Measurements from ENCODE around the gene JAGN1.

JAGN1 gene

DNA sequence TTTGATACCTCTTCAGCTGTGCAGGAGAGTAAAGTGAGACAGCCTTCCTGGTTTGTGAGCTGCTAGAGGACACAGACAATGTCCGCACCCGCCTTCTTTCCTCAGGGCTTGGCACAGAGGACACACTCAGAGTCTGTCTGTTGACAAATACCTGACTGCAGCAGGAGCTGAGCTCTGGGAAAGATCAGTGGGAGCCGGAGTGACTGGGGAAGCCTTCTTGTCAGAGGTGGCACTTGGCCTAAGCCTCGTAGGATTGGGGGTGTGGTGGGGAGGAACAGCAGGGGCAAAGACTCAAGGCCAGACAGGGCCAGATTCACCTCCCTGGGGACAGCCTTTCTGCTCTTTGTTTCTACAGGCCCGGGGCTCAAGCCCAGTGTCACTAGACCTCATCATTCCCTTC is 23.2 kb downstream of the JAGN1 start:
- TF ChIP-seq, protein P1, sequence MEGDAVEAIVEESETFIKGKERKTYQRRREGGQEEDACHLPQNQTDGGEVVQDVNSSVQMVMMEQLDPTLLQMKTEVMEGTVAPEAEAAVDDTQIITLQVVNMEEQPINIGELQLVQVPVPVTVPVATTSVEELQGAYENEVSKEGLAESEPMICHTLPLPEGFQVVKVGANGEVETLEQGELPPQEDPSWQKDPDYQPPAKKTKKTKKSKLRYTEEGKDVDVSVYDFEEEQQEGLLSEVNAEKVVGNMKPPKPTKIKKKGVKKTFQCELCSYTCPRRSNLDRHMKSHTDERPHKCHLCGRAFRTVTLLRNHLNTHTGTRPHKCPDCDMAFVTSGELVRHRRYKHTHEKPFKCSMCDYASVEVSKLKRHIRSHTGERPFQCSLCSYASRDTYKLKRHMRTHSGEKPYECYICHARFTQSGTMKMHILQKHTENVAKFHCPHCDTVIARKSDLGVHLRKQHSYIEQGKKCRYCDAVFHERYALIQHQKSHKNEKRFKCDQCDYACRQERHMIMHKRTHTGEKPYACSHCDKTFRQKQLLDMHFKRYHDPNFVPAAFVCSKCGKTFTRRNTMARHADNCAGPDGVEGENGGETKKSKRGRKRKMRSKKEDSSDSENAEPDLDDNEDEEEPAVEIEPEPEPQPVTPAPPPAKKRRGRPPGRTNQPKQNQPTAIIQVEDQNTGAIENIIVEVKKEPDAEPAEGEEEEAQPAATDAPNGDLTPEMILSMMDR (conservative IDR thresholded peaks at IDR 0.05; ENCODE audit: low read length), result no peak
- H3K4me3 ChIP-seq (ENCODE audit: low read length), result no peak overlapping the region
- no peak for DNase-seq (ENCODE audit: low read depth)

DNA sequence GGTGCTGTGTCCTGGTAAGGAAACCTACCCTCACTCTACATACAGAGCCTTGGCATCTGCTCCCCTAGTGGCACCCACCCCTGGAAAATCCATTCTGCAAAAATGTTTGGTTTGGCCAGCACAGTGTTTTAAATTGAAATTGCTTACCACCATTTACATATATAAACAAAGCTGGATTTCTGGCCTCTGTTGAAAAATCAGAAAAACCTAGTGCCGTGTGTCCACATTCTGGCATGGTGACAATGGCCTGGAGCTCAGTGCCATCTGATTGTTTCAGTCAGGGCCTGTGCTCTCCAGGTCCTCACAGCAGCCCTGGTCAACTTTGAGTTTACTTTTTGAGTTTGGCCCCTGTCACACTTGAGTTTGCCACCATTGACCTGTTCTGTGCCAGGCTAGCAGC is 23.6 kb downstream of the JAGN1 start:
- no peak overlapping the region for H3K4me3 ChIP-seq (ENCODE audit: low read length)
- TF ChIP-seq, protein P1 (conservative IDR thresholded peaks at IDR 0.05; ENCODE audit: low read length), result no peak
- DNase-seq (ENCODE audit: low read depth), result no peak

DNA sequence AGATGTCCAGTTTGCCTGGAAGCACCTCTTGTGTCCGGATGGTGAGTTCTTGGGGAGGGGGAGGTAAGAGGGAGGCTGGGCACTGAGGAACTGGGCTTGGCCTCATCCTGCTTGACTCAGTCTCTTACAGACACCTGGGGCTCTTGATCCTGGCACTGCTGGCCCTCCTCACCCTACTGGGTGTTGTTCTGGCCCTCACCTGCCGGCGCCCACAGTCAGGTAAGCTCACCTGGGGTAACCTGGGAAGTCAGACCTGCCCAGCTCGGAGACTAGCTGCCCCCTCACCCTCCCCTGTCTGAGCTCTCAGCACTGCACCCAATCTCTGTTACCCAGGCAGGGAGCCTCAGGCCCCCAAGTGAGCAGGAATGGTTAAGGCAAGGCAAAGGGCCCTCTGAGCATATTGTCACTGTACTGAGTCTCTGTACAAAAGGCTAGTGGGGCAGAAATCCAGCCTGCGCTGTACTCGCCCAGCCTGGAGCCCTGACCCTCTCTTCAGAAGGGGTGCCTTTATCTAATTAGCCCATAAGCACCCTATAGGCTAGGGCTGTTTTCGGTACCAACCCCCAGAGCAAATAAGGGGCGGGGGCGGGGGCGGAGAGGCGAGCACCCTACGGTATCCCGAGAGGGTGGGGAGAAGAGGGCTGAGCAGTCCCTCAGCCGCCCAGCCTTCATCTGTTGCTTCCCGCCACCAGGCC is 24.3 kb downstream of the JAGN1 start:
- no peak for DNase-seq (ENCODE audit: low read depth)
- H3K4me3 ChIP-seq (ENCODE audit: low read length), result peak overlapping the region; percentile 63

DNA sequence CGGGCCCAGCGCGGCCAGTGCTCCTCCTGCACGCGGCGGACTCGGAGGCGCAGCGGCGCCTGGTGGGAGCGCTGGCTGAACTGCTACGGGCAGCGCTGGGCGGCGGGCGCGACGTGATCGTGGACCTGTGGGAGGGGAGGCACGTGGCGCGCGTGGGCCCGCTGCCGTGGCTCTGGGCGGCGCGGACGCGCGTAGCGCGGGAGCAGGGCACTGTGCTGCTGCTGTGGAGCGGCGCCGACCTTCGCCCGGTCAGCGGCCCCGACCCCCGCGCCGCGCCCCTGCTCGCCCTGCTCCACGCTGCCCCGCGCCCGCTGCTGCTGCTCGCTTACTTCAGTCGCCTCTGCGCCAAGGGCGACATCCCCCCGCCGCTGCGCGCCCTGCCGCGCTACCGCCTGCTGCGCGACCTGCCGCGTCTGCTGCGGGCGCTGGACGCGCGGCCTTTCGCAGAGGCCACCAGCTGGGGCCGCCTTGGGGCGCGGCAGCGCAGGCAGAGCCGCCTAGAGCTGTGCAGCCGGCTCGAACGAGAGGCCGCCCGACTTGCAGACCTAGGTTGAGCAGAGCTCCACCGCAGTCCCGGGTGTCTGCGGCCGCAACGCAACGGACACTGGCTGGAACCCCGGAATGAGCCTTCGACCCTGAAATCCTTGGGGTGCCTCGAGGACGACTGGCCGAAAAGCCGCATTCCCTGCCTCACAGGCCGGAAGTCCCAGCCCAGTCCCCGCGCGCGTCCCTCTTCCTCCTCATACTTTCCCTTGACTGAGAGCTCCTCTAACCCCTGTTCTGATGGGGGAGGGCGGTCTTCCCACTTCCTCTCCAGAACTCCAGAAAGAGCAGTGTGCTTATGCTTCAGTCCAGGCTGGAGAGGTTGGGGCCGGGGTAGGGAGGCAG is 25.1 kb downstream of the JAGN1 start:
- TF ChIP-seq, protein P1 (conservative IDR thresholded peaks at IDR 0.05; ENCODE audit: low read length), result peak; percentile 36
- H3K4me3 ChIP-seq (ENCODE audit: low read length), result peak overlapping the region; percentile 63
- DNase-seq (ENCODE audit: low read depth), result peak; percentile 52

More for the DNA sequence above, 24.3 kb downstream of the JAGN1 start:
- TF ChIP-seq, protein P1 (conservative IDR thresholded peaks at IDR 0.05; ENCODE audit: low read length), result no peak

DNA sequence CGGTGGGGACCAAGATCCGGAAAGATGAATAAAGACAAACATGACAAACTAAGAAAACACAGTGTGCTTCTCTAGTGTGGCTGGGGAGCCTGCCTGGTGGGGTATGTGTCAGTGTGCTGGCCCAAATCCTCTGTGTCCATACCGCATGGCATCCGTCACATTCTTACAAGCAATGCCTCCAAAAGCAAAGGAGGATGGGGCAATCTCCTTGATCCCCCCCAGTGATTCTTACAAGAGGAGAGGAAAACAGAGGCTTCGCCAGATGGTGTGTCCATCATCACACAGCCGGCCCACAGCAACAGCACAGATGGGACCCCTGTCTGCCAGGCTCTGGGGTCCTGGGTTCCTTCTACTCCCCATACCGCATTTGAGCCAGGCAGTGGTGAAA is 25.9 kb downstream of the JAGN1 start:
- peak; percentile 74 for DNase-seq (ENCODE audit: low read depth)
- H3K4me3 ChIP-seq (ENCODE audit: low read length), result peak overlapping the region; percentile 71
- TF ChIP-seq, protein P1 (conservative IDR thresholded peaks at IDR 0.05; ENCODE audit: low read length), result no peak

DNA sequence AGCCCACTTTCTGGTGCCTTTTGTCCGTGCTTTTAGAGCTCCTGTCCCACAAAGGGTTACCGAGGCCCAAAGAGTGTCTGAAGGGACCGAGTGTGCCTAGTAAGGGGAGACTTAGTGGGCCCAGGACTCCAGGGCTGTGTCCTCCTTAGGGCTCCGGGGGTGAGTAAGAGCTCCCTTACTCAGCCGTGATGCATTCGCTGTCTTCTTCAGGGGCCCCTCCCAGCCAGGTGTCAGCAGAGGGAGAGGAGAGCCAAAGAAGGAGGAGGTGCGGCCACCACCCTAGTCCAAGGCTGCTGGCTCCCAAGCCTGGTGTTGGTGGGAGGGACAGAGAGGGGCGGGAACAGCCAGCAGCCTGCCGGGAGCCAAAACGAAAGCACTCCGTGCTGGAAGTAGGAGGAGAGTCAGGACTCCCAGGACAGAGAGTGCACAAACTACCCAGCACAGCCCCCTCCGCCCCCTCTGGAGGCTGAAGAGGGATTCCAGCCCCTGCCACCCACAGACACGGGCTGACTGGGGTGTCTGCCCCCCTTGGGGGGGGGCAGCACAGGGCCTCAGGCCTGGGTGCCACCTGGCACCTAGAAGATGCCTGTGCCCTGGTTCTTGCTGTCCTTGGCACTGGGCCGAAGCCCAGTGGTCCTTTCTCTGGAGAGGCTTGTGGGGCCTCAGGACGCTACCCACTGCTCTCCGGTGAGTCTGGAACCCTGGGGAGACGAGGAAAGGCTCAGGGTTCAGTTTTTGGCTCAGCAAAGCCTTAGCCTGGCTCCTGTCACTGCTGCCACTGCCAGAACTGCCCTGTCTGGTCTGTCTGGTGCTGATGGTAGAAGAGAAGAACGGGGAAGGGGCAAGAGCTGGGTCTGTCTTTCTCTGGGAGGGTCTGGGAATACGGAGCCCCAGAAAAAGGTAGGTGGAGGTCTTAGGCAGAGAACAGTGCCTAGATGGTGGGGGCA is 26.6 kb downstream of the JAGN1 start, which contains the start of gene IL17RC:
Gene IL17RC (plus strand): TSS at position 365 of the 947 bp plus-strand sequence. CDS start 218 bp downstream, at position 583.
- H3K4me3 ChIP-seq (ENCODE audit: low read length), result peak within 1 kb of the TSS; percentile 71
- peak; percentile 80 for DNase-seq (ENCODE audit: low read depth)
- TF ChIP-seq, protein P1 (conservative IDR thresholded peaks at IDR 0.05; ENCODE audit: low read length), result no peak
